GM21360 (cell line): ENCODE data around the gene BCOR.

Source experiments
- ATAC-seq: cut with Tn5 transposase; IDR thresholded peaks from one replicate; pipeline ENCODE4 v1.9.1; 2021; ENCODE audit warnings: mild to moderate bottlenecking, moderate library complexity; ENCODE audit not compliant: unreplicated experiment

The BCOR gene

GRCh38 chrX:40066700-40067099 lies 31.1 kb downstream of the BCOR start:
- no peak for ATAC-seq

DNA sequence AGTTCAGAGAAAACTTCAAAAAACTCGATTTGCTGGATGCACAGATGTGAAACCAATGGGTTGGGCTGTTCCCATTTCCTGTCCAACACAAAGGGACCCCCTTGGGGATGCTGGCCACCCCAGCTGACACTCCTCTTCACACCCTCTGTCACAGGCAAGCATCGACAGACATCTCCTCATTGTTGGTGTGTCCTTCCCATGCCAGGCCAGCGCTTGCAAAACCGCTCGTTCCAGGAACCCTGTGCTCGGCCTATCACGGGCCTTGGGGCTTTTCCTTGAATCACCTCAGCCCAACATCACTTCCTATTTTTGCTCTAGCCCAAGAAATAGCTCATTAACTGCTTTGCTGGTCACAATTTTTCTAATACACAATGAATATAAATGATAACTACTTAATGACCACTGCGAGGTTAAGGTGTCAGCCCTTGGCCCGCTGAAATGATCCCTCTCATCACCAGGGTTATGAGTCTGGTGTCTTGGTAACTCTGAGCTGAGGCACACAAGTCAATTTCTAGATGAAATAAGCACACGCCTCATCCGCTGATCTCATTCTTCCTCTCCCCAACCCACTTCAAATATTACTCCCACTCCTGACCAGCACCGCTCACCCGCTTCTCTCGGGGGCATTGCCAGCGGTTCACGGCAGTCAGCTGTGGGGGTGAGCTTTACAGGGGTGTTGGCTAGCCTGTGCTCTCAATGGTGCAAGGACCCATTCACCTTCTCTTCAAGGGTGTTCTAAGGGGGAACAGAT lies 32.3 kb downstream of the BCOR start:
- no peak for ATAC-seq

- ATAC-seq, result no peak
These were observed 33.6 kb downstream of the BCOR start for GRCh38 chrX:40064055-40064597.

DNA sequence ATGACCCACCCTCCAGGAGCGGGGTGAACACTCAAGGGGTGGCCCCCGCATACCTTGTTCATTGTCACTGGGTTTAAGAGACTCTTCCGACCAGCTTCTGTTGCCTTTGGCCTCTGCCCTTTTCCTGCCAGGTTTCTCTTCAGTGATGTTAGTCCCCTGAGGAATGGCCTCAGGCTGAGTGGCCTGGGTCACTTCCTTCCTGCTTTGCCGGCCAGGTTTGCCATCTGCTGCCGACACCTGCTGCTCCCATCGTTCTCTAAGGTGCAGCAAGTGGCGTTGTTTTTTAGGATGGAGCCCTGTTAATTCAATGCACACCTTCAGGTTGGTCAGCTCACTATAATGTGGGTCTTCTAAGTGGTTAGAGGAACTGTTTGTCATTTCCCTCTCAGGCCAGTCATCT lies 34.2 kb downstream of the BCOR start:
- no peak for ATAC-seq

DNA sequence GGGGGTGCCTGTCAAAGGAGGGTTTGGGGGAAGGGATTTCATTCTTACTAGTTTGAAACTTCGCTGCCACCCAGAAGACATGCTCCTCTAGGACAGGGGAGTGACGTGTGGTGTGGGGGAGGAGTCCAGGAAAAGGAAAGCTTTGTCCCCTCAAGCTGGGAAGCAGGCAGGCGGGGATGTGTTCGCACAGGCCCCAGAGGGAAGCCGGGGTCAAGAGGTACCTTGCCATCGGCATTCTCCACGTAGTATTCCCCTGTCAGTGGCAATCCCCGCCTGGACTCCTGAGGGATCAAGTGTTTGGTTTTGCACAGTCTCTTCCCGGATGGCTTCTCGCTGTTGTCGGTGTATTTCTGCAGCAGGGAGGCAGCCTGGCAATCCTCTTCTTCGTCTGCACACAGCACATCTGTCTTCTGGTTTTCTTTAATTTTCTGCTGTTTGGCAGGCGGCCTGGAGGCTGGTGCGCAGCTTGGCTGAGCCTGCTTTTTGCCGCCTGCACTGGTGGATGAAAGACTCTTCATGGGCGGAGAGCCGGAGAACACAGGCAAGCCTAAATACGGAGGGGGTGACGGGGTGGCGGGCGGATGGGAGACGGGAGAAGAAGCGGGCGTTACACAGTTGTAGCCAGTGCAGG lies 35.1 kb downstream of the BCOR start:
- ATAC-seq, result no peak

- no peak for ATAC-seq
These were observed 35.8 kb downstream of the BCOR start for GRCh38 chrX:40061871-40062524.

DNA sequence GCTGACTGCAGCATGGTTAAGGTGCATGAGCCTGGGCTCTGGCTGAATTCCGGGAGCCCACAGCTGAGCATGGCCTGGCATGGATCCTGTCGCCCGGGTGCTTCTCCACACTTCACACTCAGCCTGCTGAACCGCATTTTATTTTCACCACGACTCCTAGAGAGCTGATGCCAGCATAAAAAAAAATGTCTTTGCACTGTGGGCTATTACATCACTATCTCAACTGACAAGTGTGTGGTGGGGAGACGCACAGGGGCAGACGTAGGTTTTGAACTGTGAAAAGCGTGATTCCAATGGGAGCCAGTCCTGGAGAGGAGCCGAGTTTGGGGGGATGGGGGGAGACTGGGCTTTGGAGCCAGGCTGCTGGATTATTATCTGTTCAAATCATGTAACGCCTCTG lies 36.8 kb downstream of the BCOR start:
- ATAC-seq, result no peak

DNA sequence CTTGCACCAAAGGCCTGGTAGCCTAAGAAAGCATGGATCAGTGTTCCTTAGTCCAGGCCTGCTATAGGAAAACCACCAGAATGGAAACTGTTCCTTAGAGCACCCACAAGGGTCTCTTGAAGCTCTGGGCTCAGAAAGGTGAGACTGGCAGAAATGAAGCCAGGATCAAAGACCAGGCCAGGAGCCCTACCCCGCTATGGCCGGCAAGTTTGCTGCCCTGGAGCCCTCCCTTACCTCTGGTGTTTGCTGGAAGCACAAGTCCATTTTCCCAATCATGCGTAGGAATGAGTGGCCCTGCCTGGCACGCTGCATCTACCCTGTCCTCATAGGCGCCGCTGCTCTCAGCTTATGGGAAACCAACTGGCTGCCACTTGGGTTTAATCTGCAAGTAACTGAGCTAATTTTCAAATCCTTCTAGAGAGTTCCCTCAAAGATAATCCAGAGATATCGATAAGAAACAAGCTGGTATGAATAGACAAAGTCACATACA lies 37.4 kb downstream of the BCOR start:
- ATAC-seq, result no peak

DNA sequence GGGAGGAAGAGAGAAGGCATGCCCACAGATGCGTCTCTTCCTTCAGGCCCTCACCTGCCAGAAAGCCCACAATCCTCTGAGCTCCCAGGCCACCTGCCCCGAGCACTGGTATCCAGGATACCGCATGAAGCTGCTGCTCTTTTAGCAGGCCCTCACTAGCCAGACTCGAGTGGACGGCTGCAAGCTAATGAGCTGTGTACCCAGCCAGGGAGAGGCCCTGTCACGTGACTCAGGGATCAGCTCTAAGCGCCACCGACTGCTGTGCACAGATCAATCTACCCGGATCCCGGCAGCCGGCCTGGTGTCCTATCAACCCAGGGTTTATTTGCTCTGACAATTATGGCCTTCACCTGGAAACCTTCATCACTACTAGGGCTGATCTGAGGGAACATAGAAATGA lies 39.0 kb downstream of the BCOR start:
- no peak for ATAC-seq

DNA sequence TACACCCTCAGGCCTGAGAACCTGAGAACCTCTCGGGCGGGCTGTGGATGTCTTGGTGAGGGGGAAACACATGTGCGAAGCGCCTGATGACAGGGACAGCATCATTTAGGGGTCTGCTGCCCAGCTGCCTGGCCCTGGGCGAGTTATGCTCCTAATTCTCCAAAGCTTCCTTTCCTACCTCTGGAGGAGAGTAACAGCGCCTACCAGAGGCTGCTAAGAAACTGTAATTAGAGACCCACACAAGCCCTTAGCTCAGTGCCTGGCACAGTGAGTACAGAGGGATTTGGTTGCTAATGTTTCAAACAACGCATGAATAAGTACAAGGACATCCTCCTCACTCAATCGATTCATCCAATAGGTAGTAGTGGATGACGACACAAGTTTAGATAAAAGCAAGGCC lies 40.4 kb downstream of the BCOR start:
- no peak for ATAC-seq

GRCh38 chrX:40056420-40056819 lies 41.3 kb downstream of the BCOR start:
- ATAC-seq, result no peak

DNA sequence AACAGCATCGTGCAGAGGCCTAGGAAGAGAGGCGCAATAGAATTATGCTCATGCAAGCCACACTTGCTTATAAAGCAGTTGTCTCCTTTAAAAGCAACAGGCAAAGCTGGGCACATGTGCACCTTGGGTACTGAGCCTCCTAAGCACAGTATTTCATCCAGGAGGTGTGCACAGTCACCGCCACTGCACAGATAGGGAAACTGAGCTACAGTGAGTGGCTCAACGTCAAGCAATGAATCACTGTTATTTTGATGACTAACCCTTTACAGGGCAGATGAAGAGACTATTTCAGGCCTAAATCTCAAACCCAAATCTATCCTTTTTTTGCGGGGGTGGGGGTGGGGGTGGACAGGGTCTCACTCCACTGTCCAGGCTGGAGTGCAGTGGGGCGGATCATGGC lies 42.3 kb downstream of the BCOR start:
- no peak for ATAC-seq

- ATAC-seq, result no peak
These were observed 43.0 kb downstream of the BCOR start for GRCh38 chrX:40054793-40055192.

DNA sequence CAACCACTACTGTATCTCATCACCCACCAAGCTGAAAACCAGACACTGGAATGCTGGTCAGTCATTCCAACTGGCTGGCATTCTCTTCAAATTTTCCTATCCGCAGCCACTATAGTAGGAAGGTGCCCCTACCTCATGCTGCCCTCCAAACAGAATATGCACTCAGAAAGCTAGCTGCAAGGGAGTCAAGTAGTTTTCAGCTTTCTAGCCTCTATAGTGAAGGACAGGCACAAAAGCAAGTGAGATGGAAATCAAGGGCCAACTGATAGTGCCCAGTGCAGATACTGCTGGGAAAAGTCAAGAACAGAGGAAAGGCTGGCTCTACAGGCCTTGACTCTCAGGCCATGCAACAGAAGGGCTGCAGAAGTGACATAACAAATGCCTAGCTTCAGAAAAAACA lies 47.2 kb downstream of the BCOR start:
- ATAC-seq, result no peak

DNA sequence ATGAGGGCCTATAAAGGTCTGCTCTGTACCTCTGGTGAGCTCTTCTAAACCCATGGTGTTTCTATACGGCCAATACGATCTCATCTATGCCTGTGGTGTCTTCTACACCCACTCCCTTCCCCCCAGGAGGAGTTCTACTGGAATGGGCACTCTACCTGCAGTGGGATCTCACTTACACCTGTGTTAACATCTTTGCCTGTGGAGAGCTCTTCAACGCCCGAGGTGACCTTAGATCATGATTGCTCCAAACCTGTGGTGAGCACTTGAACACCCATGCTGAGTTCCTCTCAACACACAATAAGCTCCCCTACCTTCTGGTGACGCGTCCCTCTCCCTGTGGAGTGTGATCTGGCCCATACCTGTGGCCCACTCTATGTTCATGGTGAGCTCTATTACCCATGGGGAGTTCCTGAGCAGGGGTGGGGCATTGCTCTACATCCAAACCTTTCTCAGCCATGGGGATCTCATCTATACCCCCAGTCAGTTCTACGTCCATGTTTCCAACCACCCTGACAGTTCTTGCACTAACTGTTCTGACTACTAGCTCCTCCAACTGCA lies 48.6 kb downstream of the BCOR start:
- no peak for ATAC-seq

GRCh38 chrX:40047485-40047884 lies 50.3 kb downstream of the BCOR start:
- no peak for ATAC-seq

- ATAC-seq, result no peak
These were observed 53.9 kb downstream of the BCOR start for GRCh38 chrX:40043895-40044294.

- no peak for ATAC-seq
These were observed 55.8 kb downstream of the BCOR start for GRCh38 chrX:40041915-40042314.

DNA sequence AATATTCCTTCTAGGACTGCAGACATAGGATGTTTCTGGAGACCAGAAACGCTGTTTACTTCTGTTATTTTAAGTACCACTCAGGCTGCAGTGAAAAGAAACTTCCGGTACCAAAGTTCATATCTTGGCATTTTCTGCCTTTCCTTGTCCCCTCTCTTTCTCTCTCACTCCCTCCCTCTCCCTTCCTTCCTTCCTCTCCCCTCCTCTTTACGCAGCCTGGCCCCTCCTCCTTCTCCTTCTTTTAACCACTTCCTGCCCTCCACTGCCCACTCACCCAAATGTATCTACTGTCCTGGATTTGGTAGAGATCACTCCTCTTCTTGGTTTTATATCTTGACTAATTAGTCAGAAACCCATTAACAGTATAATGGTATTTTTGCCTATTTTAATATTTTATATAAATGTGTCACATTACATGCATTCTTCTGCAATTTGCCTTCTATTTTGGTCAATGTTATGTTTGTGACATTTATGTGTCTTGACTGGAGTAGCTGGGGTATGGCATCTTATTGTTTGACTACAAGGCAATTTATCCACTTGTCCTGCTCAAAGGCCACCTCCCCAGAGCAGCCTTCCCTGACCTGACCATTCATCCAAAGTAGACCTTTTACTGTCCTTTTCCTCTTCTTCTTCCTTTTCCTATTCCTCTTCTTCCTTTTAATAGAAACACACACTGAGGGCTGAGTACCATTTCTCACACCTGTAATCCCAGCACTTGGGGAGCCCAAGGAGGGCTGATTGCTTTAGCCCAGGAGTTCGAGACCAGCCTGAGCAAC lies 56.9 kb downstream of the BCOR start:
- ATAC-seq, result no peak

DNA sequence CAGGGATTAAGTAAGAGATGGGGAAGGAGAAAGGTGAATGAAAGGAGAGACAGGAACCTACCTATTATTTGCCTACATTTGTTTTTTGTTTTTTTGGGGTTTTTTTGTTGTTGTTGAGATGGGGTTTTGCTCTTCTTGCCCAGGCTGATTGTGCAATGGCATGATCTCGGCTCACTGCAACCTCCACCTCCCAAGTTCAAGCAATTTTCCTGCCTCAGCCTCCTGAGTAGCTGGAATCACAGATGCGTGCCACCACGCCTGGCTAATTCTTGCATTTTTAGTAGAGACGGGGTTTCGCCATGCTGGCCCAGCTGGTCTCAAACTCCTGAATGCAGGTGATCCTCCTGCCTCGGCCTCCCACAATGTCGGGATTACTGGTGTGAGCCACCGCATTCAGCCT lies 57.9 kb downstream of the BCOR start:
- ATAC-seq, result no peak

- ATAC-seq, result no peak
These were observed 60.4 kb downstream of the BCOR start for GRCh38 chrX:40037367-40037766.
